ENCODE measurements around the gene CORO2B.

- TF ChIP-seq POLR2AphosphoS5 (IDR thresholded peaks at IDR 0.05) (no peak), CTCF (IDR thresholded peaks at IDR 0.05; ENCODE audit: poor library complexity, severe bottlenecking) (no peak), TAF1 (IDR thresholded peaks at IDR 0.05; ENCODE audit: low read depth) (no peak), EZH2 (IDR thresholded peaks at IDR 0.05; ENCODE audit: borderline replicate concordance, insufficient read depth, low read length, poor library complexity, severe bottlenecking) (no peak), RAD21 (conservative IDR thresholded peaks at IDR 0.05) (no peak), EP300 (conservative IDR thresholded peaks at IDR 0.05; ENCODE audit: poor library complexity, severe bottlenecking) (no peak), MXI1 (conservative IDR thresholded peaks at IDR 0.05; ENCODE audit: poor library complexity, severe bottlenecking) (no peak)
Measured at GRCh38 chr15:68763063-68763462, 184.3 kb downstream of the CORO2B start.

All from neural cell (in vitro differentiated cells).